H1 (cell line): ENCODE data around the gene ODF4. TPM values are rescaled to one million over a fixed set of nuclear protein-coding genes. Genes with fewer than 3 reads are reported as not detected.

ENCODE experiments used
- CTCF ChIA-PET: fragments of 300-600 bp; sonication (Branson Sonifier 250); formaldehyde crosslinking; loops from one replicate; lab custom pipeline; 2021; ENCODE audit not compliant: partially characterized antibody; lab: Charles Lee
- POLR2A ChIA-PET: fragments of 300-600 bp; sonication (Branson Sonifier 250); formaldehyde crosslinking; loops from one replicate; lab custom pipeline; 2021; ENCODE audit warnings: inconsistent platforms; ENCODE audit not compliant: partially characterized antibody; lab: Charles Lee
- DNase-seq, 2 experiments: peaks; one replicate each; pipeline versions ENCODE4 v3.0.0 to v3.0.0-alpha.2; 2010 to 2022; ENCODE audit warnings: low spot score in 2 of 2, low read depth in 1 of 2, mixed read lengths in 1 of 2
- FAIRE-seq: peaks from 2 replicates; lab custom pipeline; 2011; peaks lifted over from hg19 to GRCh38; lab: Jason Lieb, UNC
- H2AFZ ChIP-seq: 2 replicates; pipeline ENCODE4 v1.8.1; 2012; ENCODE audit warnings: low read length, inconsistent platforms
- H2AK5ac ChIP-seq: 2 replicates; pipeline ENCODE4 v1.6.1; 2013; ENCODE audit warnings: low read depth, low read length
- H2BK120ac ChIP-seq: replicated peaks from 2 replicates; pipeline ENCODE3; 2013; ENCODE audit warnings: low read depth, low read length, inconsistent platforms
- H2BK12ac ChIP-seq: 2 replicates; pipeline ENCODE4 v1.6.1; 2013; ENCODE audit warnings: low read depth, low read length
- H2BK15ac ChIP-seq: 2 replicates; pipeline ENCODE4 v1.6.1; 2013; ENCODE audit warnings: low read length
- H2BK20ac ChIP-seq: 2 replicates; pipeline ENCODE4 v1.6.1; 2013; ENCODE audit warnings: low read length
- H2BK5ac ChIP-seq: 2 replicates; pipeline ENCODE4 v1.6.1; 2013; ENCODE audit warnings: low read depth, low read length
- H3K14ac ChIP-seq: 2 replicates; pipeline ENCODE4 v1.6.1; 2013; ENCODE audit warnings: inconsistent platforms; ENCODE audit not compliant: insufficient read length
- H3K18ac ChIP-seq: 2 replicates; pipeline ENCODE4 v1.6.1; 2013; ENCODE audit warnings: low read length; ENCODE audit errors: extremely low read depth
- H3K23ac ChIP-seq: 2 replicates; pipeline ENCODE4 v1.6.1; 2013; ENCODE audit warnings: inconsistent platforms; ENCODE audit not compliant: insufficient read length
- H3K23me2 ChIP-seq: 2 replicates; pipeline ENCODE4 v1.6.1; 2013; ENCODE audit warnings: low read depth, low read length
- H3K27ac ChIP-seq: 2 replicates; pipeline ENCODE4 v1.6.1; 2011; ENCODE audit warnings: low read depth, low read length, inconsistent platforms
- H3K27me3 ChIP-seq, 4 experiments: replicated peaks in 1 of 4; 1 replicate in 1 of 4; 2 replicates in 3 of 4; pipeline versions ENCODE4 v1.6.1 to v1.8.1; 2011 to 2013; ENCODE audit warnings: low read length in 3 of 4, mild to moderate bottlenecking in 3 of 4, inconsistent platforms in 2 of 4, mixed read lengths in 2 of 4, moderate library complexity in 1 of 4; ENCODE audit not compliant: control insufficient read depth in 3 of 4, insufficient read depth in 3 of 4; ENCODE audit errors: extremely low read depth in 1 of 4
- H3K36me3 ChIP-seq, 4 experiments: 2 replicates each; pipeline versions ENCODE4 v1.6.1 to v1.8.1; 2011 to 2013; ENCODE audit warnings: mild to moderate bottlenecking in 4 of 4, low read length in 3 of 4, moderate library complexity in 2 of 4, control low read depth in 1 of 4, inconsistent platforms in 1 of 4; ENCODE audit not compliant: insufficient read depth in 4 of 4, control insufficient read depth in 2 of 4
- H3K4ac ChIP-seq: replicated peaks from 2 replicates; pipeline ENCODE3; 2013; ENCODE audit warnings: low read length, low read depth, mixed read lengths, inconsistent platforms; ENCODE audit not compliant: insufficient read length
- H3K4me1 ChIP-seq, 4 experiments: replicated peaks in 1 of 4; 1 replicate in 1 of 4; 2 replicates in 3 of 4; pipeline versions ENCODE4 v1.6.1 to v1.8.1; 2011 to 2013; ENCODE audit warnings: low read length in 3 of 4, inconsistent platforms in 2 of 4, mixed read lengths in 1 of 4; ENCODE audit not compliant: insufficient read depth in 4 of 4, control insufficient read depth in 3 of 4
- H3K4me2 ChIP-seq, 2 experiments: 2 replicates each; pipeline versions ENCODE4 v1.6.1 to v1.8.1; 2011 to 2013; ENCODE audit warnings: low read depth in 2 of 2, low read length in 2 of 2, control low read depth in 1 of 2, inconsistent platforms in 1 of 2, mild to moderate bottlenecking in 1 of 2; ENCODE audit not compliant: insufficient read depth in 1 of 2
- H3K4me3 ChIP-seq, 4 experiments: fragments of 200-600, 300-600 bp in 1 of 4; sonication (generic), shearing (Covaris generic), sonication (Bioruptor Twin) in 1 of 4; 2 replicates each; pipeline versions ENCODE4 v1.5.1 to v1.8.1; 2011 to 2016; ENCODE audit warnings: low read length in 4 of 4, low read depth in 3 of 4, control low read depth in 2 of 4, inconsistent platforms in 2 of 4, mild to moderate bottlenecking in 2 of 4, mixed read lengths in 1 of 4, moderate library complexity in 1 of 4; ENCODE audit not compliant: insufficient read depth in 2 of 4; ENCODE audit errors: extremely low read depth in 1 of 4
- H3K56ac ChIP-seq: replicated peaks from 2 replicates; pipeline ENCODE3; 2013; ENCODE audit warnings: low read depth, mild to moderate bottlenecking, mixed read lengths, low read length, inconsistent platforms; ENCODE audit not compliant: insufficient read length
- H3K79me1 ChIP-seq: 2 replicates; pipeline ENCODE4 v1.6.1; 2013; ENCODE audit warnings: low read depth, low read length, control low read depth
- H3K79me2 ChIP-seq, 2 experiments: 2 replicates each; pipeline versions ENCODE4 v1.6.1 to v1.8.1; 2012 to 2013; ENCODE audit warnings: low read length in 2 of 2, mild to moderate bottlenecking in 2 of 2, inconsistent platforms in 1 of 2; ENCODE audit not compliant: insufficient read depth in 2 of 2, control insufficient read depth in 1 of 2
- H3K9ac ChIP-seq, 4 experiments: replicated peaks in 1 of 4; 1 replicate in 1 of 4; 2 replicates in 3 of 4; pipeline versions ENCODE4 v1.6.1 to v1.8.1; 2011 to 2013; ENCODE audit warnings: low read depth in 3 of 4, low read length in 3 of 4, control low read depth in 2 of 4, mild to moderate bottlenecking in 2 of 4, moderate library complexity in 2 of 4, inconsistent platforms in 1 of 4; ENCODE audit errors: extremely low read depth in 1 of 4
- H3K9me3 ChIP-seq, 2 experiments: 2 replicates each; pipeline versions ENCODE4 v1.6.1 to v1.8.1; 2012 to 2013; ENCODE audit warnings: mild to moderate bottlenecking in 2 of 2, moderate library complexity in 2 of 2, control low read depth in 1 of 2, inconsistent platforms in 1 of 2, low read depth in 1 of 2, low read length in 1 of 2, mixed read lengths in 1 of 2; ENCODE audit not compliant: insufficient read depth in 2 of 2
- H4K20me1 ChIP-seq, 2 experiments: replicated peaks in 1 of 2; 2 replicates each; pipeline versions ENCODE3 to v1.8.1; 2011 to 2013; ENCODE audit warnings: inconsistent platforms in 2 of 2, low read length in 2 of 2, mild to moderate bottlenecking in 1 of 2; ENCODE audit not compliant: insufficient read depth in 2 of 2, control insufficient read depth in 1 of 2
- H4K5ac ChIP-seq: 2 replicates; pipeline ENCODE4 v1.6.1; 2013; ENCODE audit warnings: low read length, low read depth, mixed read lengths, inconsistent platforms; ENCODE audit not compliant: insufficient read length
- H4K8ac ChIP-seq: 2 replicates; pipeline ENCODE4 v1.8.0; 2013; ENCODE audit warnings: mild to moderate bottlenecking, moderate library complexity, low read length, inconsistent platforms; ENCODE audit not compliant: insufficient read depth; ENCODE audit errors: extremely low read depth
- H4K91ac ChIP-seq: replicated peaks from 2 replicates; pipeline ENCODE3; 2013; ENCODE audit warnings: low read length, mixed read lengths, inconsistent platforms; ENCODE audit not compliant: insufficient read length
- ATF2 ChIP-seq: IDR thresholded peaks from 2 replicates; pipeline ENCODE4 v1.6.1; 2012; ENCODE audit warnings: low read length, inconsistent platforms
- BCL11A ChIP-seq, 2 experiments: IDR thresholded peaks; one replicate each; pipeline ENCODE4 v1.6.1; 2011; ENCODE audit warnings: low read depth in 2 of 2, low read length in 2 of 2, mild to moderate bottlenecking in 2 of 2
- CTCF ChIP-seq, 3 experiments: IDR thresholded peaks; 1 replicate in 2 of 3; 2 replicates in 1 of 3; pipeline versions ENCODE4 v1.5.1 to v1.6.1; 2011; ENCODE audit warnings: low read length in 3 of 3, mild to moderate bottlenecking in 3 of 3, inconsistent platforms in 2 of 3, low read depth in 1 of 3, moderate library complexity in 1 of 3; ENCODE audit not compliant: insufficient read depth in 1 of 3; ENCODE audit errors: control extremely low read depth in 1 of 3
- FOSL1 ChIP-seq: IDR thresholded peaks from 2 replicates; pipeline ENCODE4 v1.6.1; 2011; ENCODE audit warnings: mild to moderate bottlenecking, low read depth, low read length, moderate library complexity; ENCODE audit not compliant: insufficient read depth
- HDAC6 ChIP-seq: IDR thresholded peaks from one replicate; pipeline ENCODE4 v1.7.1; 2012; ENCODE audit warnings: low read depth, mild to moderate bottlenecking, inconsistent platforms, low read length, moderate library complexity
- SAP30 ChIP-seq: fragments of 300-600 bp; sonication (generic); IDR thresholded peaks from 2 replicates; pipeline ENCODE4 v1.7.1; 2012; ENCODE audit warnings: low read length, moderate library complexity, mild to moderate bottlenecking, inconsistent platforms; ENCODE audit not compliant: insufficient read depth, insufficient replicate concordance
- SIRT6 ChIP-seq: IDR thresholded peaks from one replicate; pipeline ENCODE4 v1.7.1; 2012; ENCODE audit warnings: low read length, inconsistent platforms
- YY1 ChIP-seq: IDR thresholded peaks from 2 replicates; pipeline ENCODE4 v1.6.1; 2011; ENCODE audit warnings: low read depth, mild to moderate bottlenecking, low read length
- WGBS, 2 experiments: shearing (Covaris generic) in 1 of 2; methylation state at CpG; one replicate each; pipeline versions ENCODE4 v1.1.6 to v1.1.7; 2013 to 2015; ENCODE audit warnings: low lambda C conversion rate in 2 of 2, mixed read lengths in 2 of 2, inconsistent platforms in 1 of 2, low coverage in 1 of 2, missing lambda C conversion rate in 1 of 2; ENCODE audit not compliant: insufficient replicate concordance in 2 of 2, insufficient coverage in 1 of 2, insufficient read length in 1 of 2; ENCODE audit errors: extremely low coverage in 1 of 2, missing lambda C conversion rate in 1 of 2; 5-methylcytosine and 5-hydroxymethylcytosine counted together
- polyA plus RNA-seq, 7 experiments: library from polyadenylated mRNA; depleted of rRNA in 3 of 7; stranded (reverse) in 5 of 7; unstranded in 2 of 7; fragments of >200 nt in 5 of 7; fragments of 200-250 nt in 2 of 7; gene quantifications; 1 replicate in 5 of 7; 2 replicates in 1 of 7; 4 replicates in 1 of 7; pipeline versions ENCODE4 v1.2.1 to v1.2.3, GENCODE V29; 2011 to 2013; ENCODE audit warnings: missing spikeins in 2 of 7, mixed read lengths in 2 of 7
- total RNA-seq: library from RNA; stranded (reverse); fragmentation: NEBNext Ultra II Directional; extraction: Animal tissue kit (Norgen Biotek cat#: 25700); gene quantifications from 2 replicates; pipeline ENCODE4 v1.2.1, GENCODE V29; 2021

The ODF4 gene
- total and polyA plus RNA-seq, 2 of the 8 experiments (the other 6 are each of a cell fraction or from before 2014, with no cell fraction given), result not detected

- Histone ChIP-seq H3K56ac (no peak overlapping the region), H4K91ac (no peak overlapping the region), H3K27ac (no peak overlapping the region), H3K23ac (no peak overlapping the region), H3K4me2 (no peak overlapping the region), H2BK20ac (no peak overlapping the region), H3K4me3 (no peak overlapping the region), H4K8ac (no peak overlapping the region), H2BK12ac (no peak overlapping the region), H3K4me1 (peaks cover 0 to 4% (median 2%) of the 10 kb centered on the region in 4 experiments; a peak in 4 of 7 replicates), H2AFZ (no peak overlapping the region), H2BK5ac (no peak overlapping the region), H3K79me2 (no peaks in the 10 kb centered on the region), H2BK15ac (no peak overlapping the region), H3K4ac (no peak overlapping the region), H3K14ac (no peak overlapping the region), H4K20me1 (no peaks in the 10 kb centered on the region), H3K36me3 (no peaks in the 10 kb centered on the region), H3K9ac (no peak overlapping the region), H4K5ac (no peak overlapping the region), H3K9me3 (no peaks in the 10 kb centered on the region), H3K79me1 (no peaks in the 10 kb centered on the region), H3K18ac (no peak overlapping the region; the same call in 1 of the 2 replicates), H3K27me3 (no peaks in the 10 kb centered on the region), H2AK5ac (no peak overlapping the region), H3K23me2 (no peaks in the 10 kb centered on the region), H2BK120ac (no peak overlapping the region)
- ChIA-PET POLR2A (interaction anchor here (0.8 to 5.8 kb wide), 11 partner anchors 8 to 173 kb away, joined by 3 to 26 read pairs (median 4); partner anchors contain the start of genes KRABD2 and RPL26), CTCF (interaction anchor here (0.6 to 2.0 kb wide), 5 partner anchors 8 to 187 kb away, joined by 3 to 5 read pairs (median 4); no protein-coding TSS in a partner anchor)
- 85% methylated on average over 5 of the region's 5 CpGs; no CpG with 5 or more reads in 1 of the 2 experiments for WGBS, 2 experiments
- DNase-seq (no peak), FAIRE-seq (no peak)
- no peak for TF ChIP-seq ATF2
- TF ChIP-seq CTCF (IDR thresholded peaks at IDR 0.05; ENCODE audit: control extremely low read depth in 1 of 3, insufficient read depth in 1 of 3, low read depth in 1 of 3, low read length in 3 of 3), result no peak
- no peak for TF ChIP-seq FOSL1
- TF ChIP-seq HDAC6, result no peak
- TF ChIP-seq SIRT6, result no peak
- no peak for TF ChIP-seq BCL11A (IDR thresholded peaks at IDR 0.05; ENCODE audit: low read depth in 2 of 2, low read length in 2 of 2)
- TF ChIP-seq YY1, result no peak
- TF ChIP-seq SAP30, result no peak
Measured at GRCh38 chr17:8345951-8346665, 6.5 kb downstream of the ODF4 start.
